Ovary (tissue), 9 donors: ENCODE measurements around the gene SLC22A15. TPM values are rescaled to one million over a fixed set of nuclear protein-coding genes. Genes with fewer than 3 reads are reported as not detected.

Experiments
- DNase-seq, 5 donors: peaks; one replicate each; pipeline ENCODE4 v3.0.0-alpha.2; 2019 to 2020
- H3K27ac ChIP-seq, 2 donors: fragments of 200-600 bp; one replicate each; pipeline versions ENCODE4 v1.5.1 to v1.8.0; 2019 to 2022
- H3K27me3 ChIP-seq: fragments of 200-600 bp; one replicate; pipeline ENCODE4 v1.8.0; 2022
- H3K36me3 ChIP-seq: fragments of 200-600 bp; sonication (generic); one replicate; pipeline ENCODE4 v1.5.1; 2019
- H3K4me1 ChIP-seq: one replicate; pipeline ENCODE4 v1.8.1; 2013; ENCODE audit warnings: mild to moderate bottlenecking, moderate library complexity; ENCODE audit not compliant: insufficient read depth
- H3K4me3 ChIP-seq: fragments of 200-600 bp; sonication (generic); one replicate; pipeline ENCODE4 v1.5.1; 2017
- H3K9me3 ChIP-seq, 2 donors: fragments of 200-600 bp in 1 of 2; sonication (generic) in 1 of 2; one replicate each; pipeline versions ENCODE4 v1.5.1 to v1.8.1; 2013 to 2019; ENCODE audit warnings: mild to moderate bottlenecking in 1 of 2, moderate library complexity in 1 of 2
- CTCF ChIP-seq, 3 donors: fragments of 450-650 bp in 2 of 3; fragments of 200-600 bp in 1 of 3; IDR thresholded peaks; one replicate each; pipeline versions ENCODE4 v1.5.1 to v1.8.0; 2016 to 2022; ENCODE audit warnings: antibody characterized with exemption in 3 of 3, mild to moderate bottlenecking in 1 of 3
- EP300 ChIP-seq: sonication (generic); formaldehyde crosslinking; IDR thresholded peaks from one replicate; pipeline ENCODE4 v1.6.1; 2017; ENCODE audit warnings: antibody characterized with exemption
- POLR2A ChIP-seq: fragments of 450-650 bp; IDR thresholded peaks from one replicate; pipeline ENCODE4 v1.6.1; 2017; ENCODE audit warnings: antibody characterized with exemption, mild to moderate bottlenecking, moderate library complexity
- WGBS, 3 donors: extraction: QIAGEN DNeasy Blood & Tissue Kit in 1 of 3; methylation state at CpG; one replicate each; pipeline versions ENCODE4 v1.1.5 to v1.1.7; 2013 to 2017; 5-methylcytosine and 5-hydroxymethylcytosine counted together
- intact Hi-C, 4 donors: fragments of 100-400 bp; cut with DNase I; formaldehyde crosslinking; loops; one replicate each; pipeline versions ENCODE4 v1.11.0 to v1.15.1; 2022 to 2023
- polyA plus RNA-seq, 2 donors: library from polyadenylated mRNA; stranded (reverse); fragments of 200-250 nt in 1 of 2; fragments of 350-450 nt in 1 of 2; fragmentation: Illumina TruSeq in 1 of 2; extraction: RNeasy Lipid Tissue Mini Kit (QIAGEN cat#74804) in 1 of 2; gene quantifications; one replicate each; pipeline ENCODE4 v1.2.3, GENCODE V29; 2013 to 2014
- total RNA-seq, 7 donors: library from RNA; depleted of rRNA in 2 of 7; stranded (reverse); fragments of >200 nt in 2 of 7; fragmentation: NEBNext Ultra II Directional in 3 of 7; extraction: Animal tissue kit (Norgen Biotek cat#: 25700) in 3 of 7; gene quantifications; one replicate each; pipeline versions ENCODE4 v1.1.0 to v1.2.4, GENCODE V29; 2016 to 2023
- donor health status: DM: no; HTN: no; CAD: no; lungs with moderate emphysema.
- donor health status: DM: no; HTN: no; CAD: no.
- donor health status: Bipolar disorder and iron deficiency.
- donor health status: DM: yes; HTN: yes; CAD: no.
- donor health status: DM: no; HTN: no; CAD: no.
- donor health status: DM: yes; HTN: yes; CAD: no.

The SLC22A15 gene
- total and polyA plus RNA-seq, 9 donors, result 0.51 to 3.8 (median 1.6) TPM

- no peak overlapping the region for H3K27ac ChIP-seq
- H3K4me1 ChIP-seq, result no peaks in the 10 kb centered on the region
- H3K4me3 ChIP-seq, result no peak overlapping the region
- no peaks in the 10 kb centered on the region for H3K36me3 ChIP-seq
- intact Hi-C loops, result no loop called here
- no peak for DNase-seq
- H3K9me3 ChIP-seq, result no peaks in the 10 kb centered on the region
- TF ChIP-seq POLR2A (no peak), EP300 (no peak), CTCF (IDR thresholded peaks at IDR 0.05) (no peak)
- WGBS, 3 donors, result 86 to 88% (median 87%) methylated on average over 4 of the region's 4 CpGs
- no peaks in the 10 kb centered on the region for H3K27me3 ChIP-seq
Observed at GRCh38 chr1:116115476-116116439, 139.4 kb downstream of the SLC22A15 start.

GRCh38 chr1:116118471-116118870 lies 142.2 kb downstream of the SLC22A15 start:
- WGBS, 3 donors, result 79 to 85% (median 81%) methylated on average over 3 of the region's 3 CpGs
- TF ChIP-seq POLR2A (no peak), CTCF (IDR thresholded peaks at IDR 0.05) (no peak), EP300 (no peak)
- no peak overlapping the region for H3K27ac ChIP-seq
- H3K27me3 ChIP-seq, result no peaks in the 10 kb centered on the region
- DNase-seq, result no peak
- H3K4me3 ChIP-seq, result no peak overlapping the region
- no peaks in the 10 kb centered on the region for H3K36me3 ChIP-seq
- intact Hi-C loops, result no loop called here
- no peaks in the 10 kb centered on the region for H3K4me1 ChIP-seq
- H3K9me3 ChIP-seq, result no peaks in the 10 kb centered on the region

Other genes starting within 250 kb of the SLC22A15 start
- gene CASQ2, start 207.8 kb upstream of the SLC22A15 start, total RNA-seq, result 1 to 10 TPM in 6 of 7 donors, under 1 TPM in 1; 0.36 to 6.2 (median 1.9) TPM
- 10 to 100 TPM in 1 of 2 donors, 1 to 10 TPM in 1; 5.0 to 43.0 TPM for gene CASQ2, start 207.8 kb upstream of the SLC22A15 start, polyA plus RNA-seq
- not detected for gene NHLH2, start 135.4 kb upstream of the SLC22A15 start, total RNA-seq
- not detected for gene NHLH2, start 135.4 kb upstream of the SLC22A15 start, polyA plus RNA-seq
- not detected for gene MAB21L3, start 134.9 kb downstream of the SLC22A15 start, total RNA-seq
- gene MAB21L3, start 134.9 kb downstream of the SLC22A15 start, polyA plus RNA-seq, result not detected